GM15510 (cell line): ENCODE results near the gene PDE8B.

Source experiments
- POLR2A ChIP-seq: IDR thresholded peaks from 3 replicates; pipeline ENCODE4 v1.6.1; 2011; ENCODE audit warnings: borderline replicate concordance; ENCODE audit not compliant: insufficient read length; ENCODE audit errors: extremely low read depth

Gene PDE8B

GRCh38 chr5:77177576-77177975 is 32.9 kb upstream of the PDE8B start:
- TF ChIP-seq POLR2A: no peak

DNA sequence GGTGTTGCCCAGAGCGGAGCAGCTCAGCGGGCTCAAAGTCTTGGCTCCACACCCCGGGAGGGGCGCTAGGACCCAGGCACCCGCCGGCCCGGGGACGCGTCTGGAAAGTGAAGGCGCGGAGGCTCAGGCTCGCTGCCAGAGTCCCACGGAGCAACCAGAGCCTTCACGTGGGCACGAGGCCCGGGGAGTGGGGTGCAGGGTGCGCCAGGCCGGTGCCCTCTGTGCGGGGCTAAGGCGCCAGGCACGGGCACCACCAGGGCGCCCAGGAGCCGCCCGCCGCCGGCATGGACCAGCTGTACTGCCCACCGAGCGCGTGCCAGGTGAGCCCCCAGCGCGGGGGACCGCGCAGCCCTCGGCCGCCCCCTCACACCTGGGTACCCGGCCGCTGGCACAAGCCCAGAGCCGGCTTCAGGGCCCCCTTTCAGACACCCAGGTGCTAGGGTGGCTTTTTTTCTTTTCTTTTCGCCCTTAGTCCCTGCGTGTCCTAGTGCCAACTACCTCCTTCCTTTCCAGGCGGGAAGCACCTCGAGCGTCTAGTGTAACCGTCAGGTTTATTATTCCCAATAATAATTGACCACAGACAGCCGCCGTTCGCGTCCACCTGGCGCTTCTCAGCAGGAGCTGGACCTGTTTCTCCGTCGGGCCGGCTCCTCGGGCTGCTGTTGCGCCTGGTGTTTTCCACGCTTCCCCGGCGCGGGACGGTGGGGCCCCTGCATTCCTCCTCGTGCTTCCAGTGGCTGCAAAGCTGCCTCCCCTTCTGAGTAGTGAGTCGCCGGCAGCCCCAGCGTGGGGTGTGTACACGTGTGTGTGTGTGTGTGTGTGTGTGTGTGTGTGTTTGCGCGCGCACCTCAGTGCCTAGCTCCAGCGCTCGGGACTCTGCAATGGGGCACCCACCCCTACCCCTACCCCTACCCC is 30.1 kb upstream of the PDE8B start:
- TF ChIP-seq POLR2A: no peak

DNA sequence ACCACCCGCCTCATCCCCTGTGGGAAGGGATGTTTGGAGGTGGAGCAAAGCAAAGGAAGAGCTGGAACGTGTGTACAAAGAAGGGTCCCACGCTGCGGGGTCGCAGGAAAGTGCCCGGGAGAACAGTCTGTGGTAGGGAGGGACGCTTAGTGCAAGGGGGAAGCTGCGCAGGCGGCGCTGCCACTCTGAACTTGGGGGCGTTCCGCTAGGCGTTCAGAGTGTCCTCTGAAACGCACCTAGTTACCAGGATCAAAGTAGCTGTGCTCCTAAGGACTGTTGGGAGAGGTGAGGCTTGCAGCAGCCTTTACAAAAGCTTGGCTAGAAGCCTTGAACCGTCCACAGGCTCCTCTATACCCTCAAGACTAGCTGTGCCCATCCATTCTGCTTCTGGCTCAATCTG is 29.3 kb upstream of the PDE8B start:
- TF ChIP-seq POLR2A: no peak

DNA sequence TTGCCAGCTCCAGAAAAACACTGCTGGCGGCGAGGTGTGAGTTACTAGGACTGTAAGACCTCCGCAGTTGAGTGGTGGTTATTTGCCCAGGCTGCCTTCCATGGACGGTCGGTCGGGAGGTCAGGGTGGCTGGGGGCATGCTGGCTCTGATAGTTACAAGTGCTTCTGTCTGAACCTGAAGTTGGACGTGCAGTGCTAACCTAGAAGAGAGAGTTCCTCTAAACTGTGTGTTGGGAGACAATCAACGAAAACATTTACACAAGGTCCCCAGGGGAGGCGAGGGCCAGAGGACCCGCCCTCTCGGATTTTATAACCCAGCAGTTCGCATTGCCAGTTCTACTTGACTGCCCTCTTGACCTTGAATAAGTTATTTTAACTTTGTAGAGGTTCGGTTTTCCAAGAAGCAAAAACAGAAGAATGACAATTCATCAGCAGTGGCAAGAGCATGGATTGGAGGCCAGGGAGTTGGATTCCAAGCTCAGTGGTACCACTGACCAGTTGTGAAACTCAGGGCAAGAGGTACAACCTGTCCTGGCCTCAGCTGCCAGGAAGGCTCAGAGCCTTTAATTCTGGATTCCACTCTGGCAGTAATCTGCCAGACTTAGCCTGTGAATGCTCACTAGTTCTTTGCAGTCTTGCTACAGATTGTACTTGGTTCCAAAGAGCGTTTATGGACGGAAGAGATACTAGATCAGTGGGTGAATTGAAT is 28.7 kb upstream of the PDE8B start:
- no peak for TF ChIP-seq POLR2A

DNA sequence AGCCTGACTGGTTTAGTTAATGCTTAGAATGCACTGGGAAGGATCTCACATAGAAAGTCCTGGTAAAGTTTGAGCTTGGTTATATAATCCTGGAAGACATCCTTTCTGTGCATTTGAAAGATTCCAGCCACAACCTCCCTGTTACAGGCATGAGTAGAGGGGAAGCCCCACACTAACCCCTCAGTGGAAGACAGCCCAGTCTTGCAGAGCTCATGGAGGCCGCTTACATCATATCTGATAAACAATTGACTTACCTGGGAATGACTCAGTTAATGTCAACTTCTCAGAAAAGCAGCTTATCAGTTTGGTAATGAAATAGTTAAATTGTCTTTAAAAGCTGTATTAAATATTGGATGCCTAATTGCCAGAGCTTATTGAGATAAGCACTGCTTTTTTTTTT is 28.1 kb upstream of the PDE8B start:
- no peak for TF ChIP-seq POLR2A

GRCh38 chr5:77186652-77187370 is 23.7 kb upstream of the PDE8B start:
- TF ChIP-seq POLR2A: no peak

GRCh38 chr5:77189421-77189820 is 21.1 kb upstream of the PDE8B start:
- TF ChIP-seq POLR2A: no peak

DNA sequence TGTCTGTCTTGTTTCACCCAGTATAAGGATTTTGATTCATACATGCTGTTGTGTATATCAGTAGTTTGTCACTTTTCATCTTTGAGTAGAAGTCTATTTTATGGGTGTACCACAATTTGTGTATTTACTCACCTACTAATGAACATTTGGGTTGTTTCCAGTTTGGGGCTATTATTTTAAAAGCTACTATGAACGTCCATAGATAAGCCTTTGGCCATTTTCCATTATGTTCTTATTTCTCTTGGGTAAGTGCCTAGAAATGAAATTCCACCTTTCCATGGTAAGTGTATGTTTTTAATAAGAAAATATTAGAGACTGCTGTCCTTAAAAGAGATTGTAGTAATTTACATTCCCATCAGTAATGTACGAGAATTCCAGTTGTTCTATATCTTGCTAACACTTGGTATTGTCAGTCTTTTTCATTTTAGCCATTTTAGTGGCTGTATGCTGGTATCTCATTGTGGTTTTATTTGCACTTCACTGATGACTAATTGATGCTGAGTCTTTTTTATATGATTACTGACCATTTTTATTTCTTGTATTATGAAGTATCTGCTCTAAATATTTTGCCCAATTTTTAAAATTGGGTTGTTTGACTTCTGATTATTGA is 17.9 kb upstream of the PDE8B start:
- TF ChIP-seq POLR2A: no peak

DNA sequence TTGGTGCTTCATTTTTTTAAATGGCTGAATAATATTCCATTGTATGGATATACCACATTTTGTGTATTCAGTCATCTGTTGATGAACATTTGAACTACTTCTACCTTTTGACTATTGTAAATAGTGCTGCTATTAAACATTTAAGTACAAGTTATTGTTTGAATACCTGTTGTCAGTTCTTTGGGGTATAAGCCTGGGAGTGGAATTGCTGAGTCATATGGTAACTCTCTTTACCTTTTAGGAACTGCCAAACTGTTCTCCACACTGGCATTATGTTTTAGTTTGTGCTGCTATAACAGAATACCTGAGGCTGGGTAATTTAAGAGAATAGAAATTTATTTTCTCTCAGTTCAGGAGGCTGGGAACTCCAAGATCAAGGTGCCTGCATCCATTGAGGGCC is 15.7 kb upstream of the PDE8B start:
- no peak for TF ChIP-seq POLR2A

- TF ChIP-seq POLR2A: no peak
Observed at GRCh38 chr5:77197840-77198554, 12.5 kb upstream of the PDE8B start.

DNA sequence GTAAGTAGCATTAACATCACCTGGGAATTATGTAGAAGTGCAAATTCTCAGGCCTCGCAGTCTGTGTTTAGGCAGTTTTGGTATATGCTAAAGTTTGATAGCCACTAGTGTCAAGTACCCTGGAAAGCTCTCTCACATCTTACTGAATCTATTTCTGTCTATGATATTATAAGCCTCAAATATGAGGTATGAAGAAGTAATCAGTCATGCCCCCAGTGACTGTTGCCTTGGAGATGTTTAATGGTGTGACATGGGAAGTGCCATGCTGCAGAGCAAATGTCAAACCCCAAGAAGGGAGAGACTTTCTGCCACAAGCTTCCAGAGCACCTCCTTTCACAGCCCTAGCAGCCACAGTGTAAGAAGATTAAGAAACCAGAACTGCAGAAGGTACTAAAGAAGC is 9.8 kb upstream of the PDE8B start:
- TF ChIP-seq POLR2A: no peak

GRCh38 chr5:77202145-77202544 is 8.3 kb upstream of the PDE8B start:
- no peak for TF ChIP-seq POLR2A

DNA sequence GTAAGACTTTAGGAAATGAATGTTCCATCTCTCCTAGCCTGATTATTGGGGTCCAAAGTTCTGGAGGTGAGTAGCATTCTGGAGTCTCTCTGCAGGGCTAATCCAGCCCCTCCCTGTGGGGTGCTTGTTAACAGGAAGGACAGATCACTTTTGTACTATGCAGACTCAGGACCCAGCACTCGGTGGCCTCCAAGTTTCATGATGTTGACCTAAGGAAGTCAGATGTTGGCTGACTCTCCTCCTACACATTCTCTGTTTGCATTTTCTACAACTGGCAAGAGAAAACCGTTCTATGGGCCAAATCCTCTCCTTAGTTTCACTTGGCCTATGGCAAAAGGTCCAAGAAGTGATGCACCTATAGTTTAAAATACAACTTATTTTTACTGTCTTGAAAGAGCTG is 5.5 kb upstream of the PDE8B start:
- TF ChIP-seq POLR2A: no peak

- TF ChIP-seq POLR2A: no peak
Observed at GRCh38 chr5:77208507-77209163, 1.8 kb upstream of the PDE8B start.

DNA sequence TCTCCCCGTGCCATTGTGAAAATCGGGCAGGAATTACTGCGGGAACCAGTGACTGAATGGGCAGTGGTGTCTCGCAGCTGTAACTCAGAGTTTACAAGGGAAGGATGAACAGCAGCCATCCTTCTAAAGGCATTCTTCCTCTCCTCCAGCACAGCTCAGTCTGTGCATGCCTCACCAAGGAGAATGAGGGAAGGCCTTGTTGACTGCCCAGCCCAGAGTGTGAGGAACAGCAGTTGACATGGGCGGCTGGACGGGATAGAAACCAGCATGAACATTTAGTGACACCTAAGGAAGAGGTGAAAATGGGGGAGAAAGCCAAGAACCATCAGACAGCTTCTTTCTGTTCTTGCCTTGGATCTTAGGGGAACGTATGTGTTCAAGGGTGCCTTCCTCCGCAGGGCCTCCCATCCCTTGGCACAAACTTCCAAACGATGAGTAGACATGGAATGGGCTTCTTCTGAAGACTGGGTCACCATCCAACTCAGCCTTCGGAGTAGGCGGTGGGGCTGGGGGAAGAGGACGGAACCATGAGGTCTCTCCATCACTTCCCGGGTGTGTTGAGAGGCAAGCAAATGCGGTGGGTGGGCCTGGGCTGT is 887 bp upstream of the PDE8B start:
- no peak for TF ChIP-seq POLR2A
